Peyer's patch (tissue), 4 donors: Measurements from ENCODE around the gene DUXB.

Experiments used
- CTCF ChIP-seq, 6 experiments: fragments of 450-650 bp in 4 of 6; fragments of 200-600 bp in 2 of 6; sonication (generic) in 1 of 6; IDR thresholded peaks; one replicate each; pipeline ENCODE4 v1.5.1; 2017 to 2019; ENCODE audit warnings: antibody characterized with exemption in 6 of 6, mild to moderate bottlenecking in 3 of 6, moderate library complexity in 1 of 6
- POLR2A ChIP-seq, 2 donors: fragments of 450-650 bp; IDR thresholded peaks; one replicate each; pipeline ENCODE4 v1.5.1; 2017; ENCODE audit warnings: antibody characterized with exemption in 2 of 2, mild to moderate bottlenecking in 2 of 2, moderate library complexity in 2 of 2

DNA sequence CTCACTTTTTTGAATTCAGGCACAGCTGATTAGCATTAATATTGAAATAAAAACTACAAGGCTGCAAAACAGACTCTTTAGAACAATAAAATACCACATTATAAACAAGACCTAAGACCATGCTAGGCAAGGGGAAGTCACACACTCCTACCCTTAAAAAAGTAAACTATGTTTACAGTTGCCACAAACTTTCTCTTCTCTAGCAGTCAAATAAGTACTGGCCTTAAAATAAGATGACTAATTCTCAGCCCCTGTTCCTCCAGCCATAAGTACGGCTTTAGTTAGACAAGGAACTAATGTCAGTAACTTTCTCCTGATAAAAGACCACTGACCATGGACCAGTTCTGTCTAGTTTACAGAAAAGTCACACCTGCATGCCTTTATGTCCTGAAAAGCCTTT, 44.6 kb upstream of the DUXB start:
- TF ChIP-seq CTCF (IDR thresholded peaks at IDR 0.05) (no peak), POLR2A (IDR thresholded peaks at IDR 0.05) (no peak)
